GM18951 (cell line): ENCODE data around the gene ZNF541.

Experiments used
- POLR2A ChIP-seq: IDR thresholded peaks from 4 replicates; pipeline ENCODE4 v1.6.1; 2011; ENCODE audit warnings: mild to moderate bottlenecking; ENCODE audit not compliant: insufficient read length, insufficient read depth; ENCODE audit errors: extremely low read depth
- in situ Hi-C: fragments of 300-500 bp; cut with MboI; formaldehyde crosslinking; loops from one replicate; pipeline ENCODE4 v1.12.0; 2022; ENCODE audit warnings: low sequenced_read_pairs, mixed read lengths, inconsistent platforms; ENCODE audit not compliant: unreplicated experiment

ZNF541 gene

GRCh38 chr19:47544075-47544474 is 28.9 kb downstream of the ZNF541 start:
- in situ Hi-C loops = no loop called here
- no peak for TF ChIP-seq POLR2A

- no peak for TF ChIP-seq POLR2A
- in situ Hi-C loops = no loop called here
Observed at GRCh38 chr19:47542030-47542475, 30.9 kb downstream of the ZNF541 start.

- in situ Hi-C loops = no loop called here
- no peak for TF ChIP-seq POLR2A
Observed at GRCh38 chr19:47541518-47541917, 31.4 kb downstream of the ZNF541 start.

- in situ Hi-C loops = no loop called here
- no peak for TF ChIP-seq POLR2A
Observed at GRCh38 chr19:47540748-47541147, 32.2 kb downstream of the ZNF541 start.

GRCh38 chr19:47539747-47540311 is 33.1 kb downstream of the ZNF541 start:
- in situ Hi-C loops = no loop called here
- TF ChIP-seq POLR2A = no peak

DNA sequence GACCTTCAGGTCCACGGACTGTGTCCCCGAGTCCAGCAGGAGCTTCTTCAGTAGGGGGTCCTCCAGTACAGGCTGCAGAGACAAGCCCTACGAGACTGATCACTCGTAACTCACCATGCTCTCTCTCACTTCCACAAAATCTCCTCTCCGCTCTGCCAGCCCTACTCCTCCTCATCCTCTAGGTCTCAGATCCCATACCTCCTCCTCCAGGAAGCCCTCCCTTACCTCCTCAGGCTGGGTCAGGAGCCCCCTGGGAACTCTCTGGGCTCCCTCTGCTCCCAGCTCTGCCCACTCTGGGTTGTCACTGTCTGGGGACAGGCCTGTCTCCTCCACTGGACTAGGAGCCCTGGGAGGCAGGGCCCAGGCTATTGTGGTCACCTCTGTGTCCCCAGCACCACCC is 34.1 kb downstream of the ZNF541 start:
- in situ Hi-C loops = no loop called here
- no peak for TF ChIP-seq POLR2A

- in situ Hi-C loops = no loop called here
- no peak for TF ChIP-seq POLR2A
Observed at GRCh38 chr19:47537493-47537892, 35.5 kb downstream of the ZNF541 start.

DNA sequence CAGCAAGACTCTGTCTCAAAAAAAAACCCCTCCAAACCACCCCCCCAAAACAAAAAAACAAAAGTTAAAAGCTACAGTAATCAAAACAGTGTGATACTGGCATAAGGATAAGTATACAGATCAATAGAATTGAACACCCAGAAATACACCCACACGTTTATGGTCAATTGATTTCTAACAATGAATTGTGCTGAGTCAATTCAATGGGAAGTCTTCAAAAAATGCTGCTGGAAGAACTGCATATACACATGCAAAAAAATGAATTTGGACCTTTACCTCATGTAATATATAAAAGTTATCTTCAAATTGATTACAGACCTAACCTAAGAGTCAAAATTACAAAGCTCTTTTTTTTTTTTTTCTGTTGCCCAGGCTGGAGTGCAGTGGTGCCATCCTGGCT is 38.3 kb downstream of the ZNF541 start:
- TF ChIP-seq POLR2A = no peak
- in situ Hi-C loops = no loop called here

- no peak for TF ChIP-seq POLR2A
- in situ Hi-C loops = no loop called here
Observed at GRCh38 chr19:47531640-47532387, 41.1 kb downstream of the ZNF541 start.

GRCh38 chr19:47529018-47529742 is 43.8 kb downstream of the ZNF541 start:
- in situ Hi-C loops = no loop called here
- TF ChIP-seq POLR2A = no peak

DNA sequence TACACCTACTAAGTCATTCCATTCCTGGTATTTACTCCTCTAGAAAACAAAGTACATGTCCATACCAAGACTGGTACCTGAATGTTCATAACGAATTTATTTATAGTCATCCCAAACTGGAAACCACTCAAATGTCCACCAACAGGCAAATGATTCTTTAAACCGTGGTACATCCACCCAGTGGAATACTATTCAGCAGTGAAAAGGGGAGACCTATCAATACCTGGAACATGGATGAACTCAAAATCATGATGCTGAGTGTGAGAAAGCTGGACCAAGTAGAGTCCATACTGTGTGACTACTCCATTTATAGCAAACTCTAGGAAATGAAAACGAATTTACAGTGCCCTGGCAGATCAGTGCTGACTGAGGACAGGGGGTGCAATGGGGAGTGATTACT is 46.1 kb downstream of the ZNF541 start:
- TF ChIP-seq POLR2A = no peak
- in situ Hi-C loops = no loop called here

GRCh38 chr19:47523473-47523872 is 49.5 kb downstream of the ZNF541 start:
- in situ Hi-C loops = no loop called here
- TF ChIP-seq POLR2A = no peak
